HG03060 (cell line): ENCODE data around the gene NOX4.
A peak's percentile ranks its signal among the peaks of the same experiment; 100 is the strongest.
"Not testable (repeated sequence)": the region's sequence is repeated elsewhere in the genome, so short reads cannot be mapped to it uniquely, and the experiment has no call there.

Experiments
- ATAC-seq: cut with Tn5 transposase; IDR thresholded peaks from one replicate; pipeline ENCODE4 v1.9.1; 2021; ENCODE audit warnings: low read depth, moderate number of reproducible peaks; ENCODE audit not compliant: unreplicated experiment

NOX4 gene

GRCh38 chr11:89463266-89463780, 27.9 kb downstream of the NOX4 start:
- no peak for ATAC-seq

- ATAC-seq, result no peak
Measured at GRCh38 chr11:89458716-89459115, 32.5 kb downstream of the NOX4 start.

- no peak for ATAC-seq
Measured at GRCh38 chr11:89457190-89457589, 34.0 kb downstream of the NOX4 start.

GRCh38 chr11:89456681-89457080, 34.5 kb downstream of the NOX4 start:
- ATAC-seq, result no peak

- ATAC-seq, result no peak
Measured at GRCh38 chr11:89452780-89453179, 38.4 kb downstream of the NOX4 start.

GRCh38 chr11:89447845-89448244, 43.3 kb downstream of the NOX4 start:
- ATAC-seq, result no peak

GRCh38 chr11:89443361-89444322, 47.5 kb downstream of the NOX4 start:
- no peak for ATAC-seq

GRCh38 chr11:89442801-89443200, 48.4 kb downstream of the NOX4 start:
- ATAC-seq, result no peak

- ATAC-seq, result no peak
Measured at GRCh38 chr11:89441606-89442005, 49.6 kb downstream of the NOX4 start.

GRCh38 chr11:89437317-89437716, 53.9 kb downstream of the NOX4 start:
- no peak for ATAC-seq

- no peak for ATAC-seq
Measured at GRCh38 chr11:89436071-89436470, 55.1 kb downstream of the NOX4 start.

- ATAC-seq, result peak; percentile 49
Measured at GRCh38 chr11:89433278-89433677, 57.9 kb downstream of the NOX4 start.

- ATAC-seq, result not testable (repeated sequence)
Measured at GRCh38 chr11:89432182-89432581, 59.0 kb downstream of the NOX4 start.

GRCh38 chr11:89426501-89426900, 64.7 kb downstream of the NOX4 start:
- ATAC-seq, result not testable (repeated sequence)

GRCh38 chr11:89421718-89422117, 69.5 kb downstream of the NOX4 start:
- no peak for ATAC-seq

GRCh38 chr11:89420981-89421380, 70.2 kb downstream of the NOX4 start:
- ATAC-seq, result no peak

- ATAC-seq, result no peak
Measured at GRCh38 chr11:89416961-89417360, 74.2 kb downstream of the NOX4 start.

GRCh38 chr11:89411112-89411511, 80.1 kb downstream of the NOX4 start:
- not testable (repeated sequence) for ATAC-seq

- not testable (repeated sequence) for ATAC-seq
Measured at GRCh38 chr11:89410666-89411065, 80.5 kb downstream of the NOX4 start.

- ATAC-seq, result not testable (repeated sequence)
Measured at GRCh38 chr11:89408441-89408840, 82.7 kb downstream of the NOX4 start.

- no peak for ATAC-seq
Measured at GRCh38 chr11:89405629-89406028, 85.5 kb downstream of the NOX4 start.

GRCh38 chr11:89391654-89392053, 99.5 kb downstream of the NOX4 start:
- not testable (repeated sequence) for ATAC-seq
